GM23338 (cell line): ENCODE results near the gene MACROD1. TPM values are rescaled to one million over a fixed set of nuclear protein-coding genes. Genes with fewer than 3 reads are reported as not detected.

ENCODE experiments used
- CTCF ChIP-seq, 2 experiments: fragments of 200-600 bp in 1 of 2; sonication (generic) in 1 of 2; conservative IDR thresholded peaks; 2 replicates each; pipeline versions ENCODE4 v1.5.1 to v1.6.1; 2016 to 2017; ENCODE audit warnings: antibody characterized with exemption in 2 of 2, low read depth in 2 of 2, mild to moderate bottlenecking in 2 of 2, moderate library complexity in 1 of 2
- NANOG ChIP-seq: IDR thresholded peaks from 2 replicates; pipeline ENCODE4 v1.6.1; 2016; ENCODE audit warnings: antibody characterized with exemption, borderline replicate concordance
- REST ChIP-seq: IDR thresholded peaks from one replicate; pipeline ENCODE4 v1.6.1; 2018; ENCODE audit warnings: antibody characterized with exemption; ENCODE audit not compliant: unreplicated experiment
- STAT1 ChIP-seq: IDR thresholded peaks from one replicate; pipeline ENCODE4 v1.6.1; 2016; ENCODE audit warnings: antibody characterized with exemption; ENCODE audit not compliant: unreplicated experiment
- ZNF331 ChIP-seq: fragments of 250-450 bp; sonication (Bioruptor Pico); IDR thresholded peaks from 2 replicates; pipeline ENCODE4 v1.5.0; 2020; ENCODE audit warnings: low read depth, mild to moderate bottlenecking, moderate library complexity
- ZNF462 ChIP-seq: fragments of 250-450 bp; sonication (Bioruptor Pico); IDR thresholded peaks from 2 replicates; pipeline ENCODE4 v1.5.0; 2020; ENCODE audit warnings: mild to moderate bottlenecking, moderate library complexity
- polyA plus RNA-seq: library from polyadenylated mRNA; unstranded; fragments of >200 nt; fragmentation: Nextera tagmentation; extraction: Ambion mirVana; gene quantifications from 2 replicates; pipeline ENCODE4 v1.2.1, GENCODE V29; 2016
- total RNA-seq: library from RNA; depleted of rRNA; stranded (reverse); fragments of >200 nt; shearing (Covaris generic); gene quantifications from 2 replicates; pipeline ENCODE4 v1.2.3, GENCODE V29; 2014

The MACROD1 gene
- total and polyA plus RNA-seq, 2 experiments from 2014 or later: 33.0 to 51.6 TPM

- no peak for TF ChIP-seq ZNF462 (CRISPR knock-in tag)
- no peak for TF ChIP-seq REST
- no peak for TF ChIP-seq ZNF331 (CRISPR knock-in tag)
- no peak for TF ChIP-seq STAT1
- no peak for TF ChIP-seq NANOG
- no peak for TF ChIP-seq CTCF (conservative IDR thresholded peaks at IDR 0.05; ENCODE audit: low read depth in 2 of 2)
These were observed 43.2 kb downstream of the MACROD1 start (continued) for GRCh38 chr11:64122411-64123410.
